Left lung (tissue), 10 donors: ENCODE measurements around the gene REEP6. TPM values are rescaled to one million over a fixed set of nuclear protein-coding genes. Genes with fewer than 3 reads are reported as not detected.

Source experiments
- ATAC-seq: fragments of 200-7000 bp; cut with Tn5 transposase; one replicate; pipeline ENCODE4 v1.9.1; 2020; ENCODE audit warnings: moderate library complexity
- DNase-seq, 4 donors: peaks; one replicate each; pipeline ENCODE4 v3.0.0-alpha.2; 2013 to 2020
- H3K27ac ChIP-seq, 2 donors: fragments of 200-600 bp; sonication (generic) in 1 of 2; one replicate each; pipeline versions ENCODE4 v1.5.0 to v1.8.0; 2020 to 2021
- H3K27me3 ChIP-seq, 2 donors: fragments of 200-600 bp; sonication (generic) in 1 of 2; one replicate each; pipeline versions ENCODE4 v1.5.0 to v1.8.0; 2020 to 2021
- H3K36me3 ChIP-seq, 2 donors: fragments of 200-600 bp; sonication (generic) in 1 of 2; one replicate each; pipeline versions ENCODE4 v1.5.0 to v1.8.0; 2020 to 2021
- H3K4me1 ChIP-seq, 2 donors: fragments of 200-600 bp; one replicate each; pipeline ENCODE4 v1.8.0; 2021
- H3K4me3 ChIP-seq, 2 donors: fragments of 200-600 bp; sonication (generic) in 1 of 2; one replicate each; pipeline versions ENCODE4 v1.5.0 to v1.8.0; 2020 to 2021; ENCODE audit warnings: mild to moderate bottlenecking in 1 of 2
- H3K9me3 ChIP-seq, 2 donors: fragments of 200-600 bp; sonication (generic) in 1 of 2; one replicate each; pipeline versions ENCODE4 v1.5.0 to v1.8.0; 2020 to 2021
- intact Hi-C, 2 donors: fragments of 100-400 bp; cut with DNase I; formaldehyde crosslinking; loops; one replicate each; pipeline versions ENCODE4 v1.11.2 to v1.14.2; 2022
- polyA plus RNA-seq, 6 donors: library from polyadenylated mRNA; unstranded; fragments of 120-200 nt; gene quantifications; one replicate each; pipeline ENCODE4 v1.2.1, GENCODE V29; 2013; ENCODE audit not compliant: insufficient read length in 6 of 6
- total RNA-seq, 2 donors: library from RNA; stranded (reverse); fragmentation: NEBNext Ultra II Directional; extraction: Animal tissue kit (Norgen Biotek cat#: 25700); gene quantifications; one replicate each; pipeline ENCODE4 v1.2.1, GENCODE V29; 2021
- TF ChIP-seq, protein P1 (sequence below), 2 donors: fragments of 200-600 bp; sonication (generic) in 1 of 2; IDR thresholded peaks; one replicate each; pipeline versions ENCODE4 v1.5.0 to v1.8.0; 2021; ENCODE audit warnings: antibody characterized with exemption in 2 of 2
- donor health status: DM: no; HTN: yes; CAD: no.
- donor health status: DM: no; HTN: no; CAD: no.

Gene REEP6
- total and polyA plus RNA-seq, 8 donors, result 1.6 to 5.9 (median 3.7) TPM

DNA sequence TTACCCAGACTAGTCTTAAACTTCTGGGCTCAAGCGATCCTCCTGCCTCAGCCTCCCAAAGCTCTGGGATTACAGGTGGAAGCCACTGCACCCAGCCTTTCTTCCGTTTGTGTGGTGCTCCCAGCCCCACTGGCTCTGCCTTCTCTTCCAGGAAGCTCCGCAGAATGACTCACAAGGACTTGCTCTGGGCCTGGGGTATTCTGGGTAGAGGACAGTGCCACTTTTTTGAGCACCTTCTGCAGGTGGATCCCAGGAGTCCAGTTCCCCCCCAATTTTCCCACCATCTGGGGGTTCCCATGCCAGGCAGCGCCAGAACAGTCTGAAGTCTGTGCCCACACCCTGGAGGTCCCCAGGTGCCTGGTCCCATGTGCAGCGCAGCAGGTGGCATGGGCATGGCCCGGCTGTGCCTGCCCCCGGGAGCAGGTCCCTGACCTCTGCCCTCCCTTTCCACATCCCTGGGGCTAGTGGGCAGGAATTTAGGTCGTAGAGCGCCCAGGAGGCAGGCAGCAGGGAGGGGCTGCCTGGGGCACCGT, 1.6 kb downstream of the REEP6 start:
- no peak overlapping the region for H3K4me3 ChIP-seq
- no peaks in the 10 kb centered on the region for H3K9me3 ChIP-seq
- TF ChIP-seq, protein P1, sequence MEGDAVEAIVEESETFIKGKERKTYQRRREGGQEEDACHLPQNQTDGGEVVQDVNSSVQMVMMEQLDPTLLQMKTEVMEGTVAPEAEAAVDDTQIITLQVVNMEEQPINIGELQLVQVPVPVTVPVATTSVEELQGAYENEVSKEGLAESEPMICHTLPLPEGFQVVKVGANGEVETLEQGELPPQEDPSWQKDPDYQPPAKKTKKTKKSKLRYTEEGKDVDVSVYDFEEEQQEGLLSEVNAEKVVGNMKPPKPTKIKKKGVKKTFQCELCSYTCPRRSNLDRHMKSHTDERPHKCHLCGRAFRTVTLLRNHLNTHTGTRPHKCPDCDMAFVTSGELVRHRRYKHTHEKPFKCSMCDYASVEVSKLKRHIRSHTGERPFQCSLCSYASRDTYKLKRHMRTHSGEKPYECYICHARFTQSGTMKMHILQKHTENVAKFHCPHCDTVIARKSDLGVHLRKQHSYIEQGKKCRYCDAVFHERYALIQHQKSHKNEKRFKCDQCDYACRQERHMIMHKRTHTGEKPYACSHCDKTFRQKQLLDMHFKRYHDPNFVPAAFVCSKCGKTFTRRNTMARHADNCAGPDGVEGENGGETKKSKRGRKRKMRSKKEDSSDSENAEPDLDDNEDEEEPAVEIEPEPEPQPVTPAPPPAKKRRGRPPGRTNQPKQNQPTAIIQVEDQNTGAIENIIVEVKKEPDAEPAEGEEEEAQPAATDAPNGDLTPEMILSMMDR (IDR thresholded peaks at IDR 0.05), result no peak
- H3K4me1 ChIP-seq, result peaks cover 5 to 18% of the 10 kb centered on the region in 2 donors
- H3K27ac ChIP-seq, result no peak overlapping the region
- ATAC-seq, result no peak
- H3K27me3 ChIP-seq, result peaks cover 0 to 62% of the 10 kb centered on the region in 2 donors
- no peak for DNase-seq
- H3K36me3 ChIP-seq, result no peaks in the 10 kb centered on the region
- intact Hi-C loops, result no loop called here

DNA sequence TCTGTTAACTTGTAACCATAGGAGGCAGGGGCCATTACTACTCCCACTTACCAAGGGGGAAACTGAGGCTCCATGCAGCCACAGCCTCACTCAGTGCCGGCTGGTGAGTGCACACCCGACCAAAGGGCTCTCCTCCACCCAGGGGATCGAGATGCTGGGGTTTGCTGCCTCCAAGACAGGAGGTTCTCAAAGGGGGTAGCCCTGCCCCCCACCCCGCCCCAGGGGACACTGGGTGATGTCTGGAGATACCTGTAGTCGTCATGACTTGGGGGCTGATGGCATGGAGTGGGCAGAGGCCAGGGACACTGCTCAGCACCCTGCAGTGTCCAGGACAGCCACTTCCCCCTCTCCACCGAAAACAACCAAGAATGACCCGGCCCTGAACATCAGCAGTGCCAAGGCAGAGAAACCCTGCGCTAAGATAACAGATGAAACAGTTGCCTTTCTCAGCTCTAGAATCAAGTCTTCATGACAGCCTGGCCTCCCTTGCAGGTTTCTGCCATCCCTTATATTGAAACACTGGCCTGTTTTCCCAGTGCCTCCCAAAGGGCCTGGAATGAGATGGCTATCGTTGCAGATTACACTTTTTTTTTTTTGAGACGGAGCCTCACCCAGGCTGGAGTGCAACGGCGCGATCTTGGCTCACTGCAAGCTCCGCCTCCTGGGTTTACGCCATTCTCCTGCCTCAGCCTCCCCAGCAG, 3.3 kb downstream of the REEP6 start:
- ATAC-seq, result no peak
- Histone ChIP-seq H3K4me1 (peaks cover 5 to 17% of the 10 kb centered on the region in 2 donors), H3K9me3 (no peaks in the 10 kb centered on the region), H3K27me3 (peaks cover 0 to 70% of the 10 kb centered on the region in 2 donors), H3K4me3 (no peak overlapping the region), H3K36me3 (no peaks in the 10 kb centered on the region), H3K27ac (no peak overlapping the region)
- no peak for DNase-seq
- TF ChIP-seq, protein P1 (IDR thresholded peaks at IDR 0.05), result no peak
- intact Hi-C loops, result no loop called here

DNA sequence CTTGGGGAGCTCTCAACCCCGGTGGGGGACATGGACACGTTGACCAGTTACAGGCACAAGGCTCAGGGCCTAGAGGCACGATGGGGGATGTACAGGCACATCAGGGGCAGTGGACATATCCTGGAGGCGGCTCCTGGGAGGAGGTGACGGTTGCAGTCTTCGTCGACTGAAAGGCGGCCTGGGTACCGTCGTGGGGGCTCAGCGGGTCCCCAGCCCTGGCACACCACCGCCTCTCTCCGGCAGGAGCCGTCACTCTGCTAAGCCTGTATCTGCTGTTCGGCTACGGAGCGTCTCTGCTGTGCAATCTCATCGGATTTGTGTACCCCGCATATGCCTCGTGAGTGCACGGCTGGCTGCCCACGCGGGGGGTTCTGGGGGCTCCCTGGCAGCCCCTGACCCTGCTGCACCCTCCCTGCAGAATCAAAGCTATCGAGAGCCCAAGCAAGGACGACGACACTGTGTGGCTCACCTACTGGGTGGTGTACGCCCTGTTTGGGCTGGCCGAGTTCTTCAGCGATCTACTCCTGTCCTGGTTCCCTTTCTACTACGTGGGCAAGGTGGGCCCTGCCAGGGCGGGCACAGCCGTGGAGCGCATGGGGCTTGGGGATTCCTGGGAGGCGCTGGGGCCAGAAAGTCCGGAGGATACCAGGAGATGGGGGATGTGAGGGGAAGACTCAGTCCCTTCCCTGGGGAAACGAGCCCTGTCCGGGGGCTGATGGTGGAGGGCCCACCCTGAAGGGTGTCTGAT, 4.2 kb downstream of the REEP6 start:
- no peak for ATAC-seq
- H3K27ac ChIP-seq, result no peak overlapping the region

DNA sequence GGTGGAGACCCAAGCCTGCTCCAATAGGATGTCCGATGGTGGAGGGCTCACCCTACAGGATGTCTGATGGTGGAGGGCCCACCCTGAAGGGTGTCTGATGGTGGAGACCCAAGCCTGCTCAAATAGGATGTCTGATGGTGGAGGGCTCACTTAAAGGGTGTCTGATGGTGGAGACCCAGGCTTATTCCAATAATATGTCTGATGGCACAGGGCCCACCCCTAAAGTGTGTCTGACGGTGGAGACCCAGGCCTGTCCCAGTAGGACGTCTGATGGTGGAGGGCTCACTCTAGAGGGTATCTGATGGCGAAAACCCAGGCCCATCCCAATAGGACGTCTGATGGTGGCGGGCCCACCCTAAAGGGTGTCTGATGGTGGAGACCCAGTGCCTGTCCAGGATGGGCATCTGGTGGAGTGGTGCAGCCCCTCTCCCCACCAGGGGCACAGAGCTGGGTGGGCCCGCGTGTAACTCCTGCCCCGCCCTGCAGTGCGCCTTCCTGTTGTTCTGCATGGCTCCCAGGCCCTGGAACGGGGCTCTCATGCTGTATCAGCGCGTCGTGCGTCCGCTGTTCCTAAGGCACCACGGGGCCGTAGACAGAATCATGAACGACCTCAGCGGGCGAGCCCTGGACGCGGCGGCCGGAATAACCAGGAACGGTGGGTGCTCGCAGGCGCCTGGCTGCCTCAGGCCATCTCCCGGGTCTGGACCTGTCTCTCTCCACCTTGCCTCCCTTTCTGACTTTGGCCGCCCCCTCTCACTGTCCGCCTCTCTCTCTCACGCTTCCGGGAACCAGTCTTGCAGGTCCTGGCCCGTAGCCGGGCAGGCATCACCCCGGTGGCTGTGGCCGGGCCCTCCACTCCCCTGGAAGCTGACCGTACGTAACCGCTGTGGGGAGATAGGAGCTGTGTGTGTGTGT, 5.1 kb downstream of the REEP6 start:
- H3K27ac ChIP-seq, result no peak overlapping the region
- intact Hi-C loops, result no loop called here
- no peaks in the 10 kb centered on the region for H3K9me3 ChIP-seq
- ATAC-seq, result peak; percentile 49
- no peaks in the 10 kb centered on the region for H3K36me3 ChIP-seq
- no peak overlapping the region for H3K4me3 ChIP-seq
- TF ChIP-seq, protein P1 (IDR thresholded peaks at IDR 0.05), result no peak
- peak in 2 of 4 donors; percentile 18 to 78 for DNase-seq
- peaks cover 0 to 5% of the 10 kb centered on the region in 2 donors for H3K4me1 ChIP-seq
- H3K27me3 ChIP-seq, result peaks cover 0 to 64% of the 10 kb centered on the region in 2 donors

More for the DNA sequence above, 4.2 kb downstream of the REEP6 start:
- DNase-seq, result no peak
- Histone ChIP-seq H3K36me3 (no peaks in the 10 kb centered on the region), H3K9me3 (no peaks in the 10 kb centered on the region), H3K27me3 (peaks cover 0 to 64% of the 10 kb centered on the region in 2 donors), H3K4me3 (no peak overlapping the region), H3K4me1 (peaks cover 0 to 7% of the 10 kb centered on the region in 2 donors)
- TF ChIP-seq, protein P1 (IDR thresholded peaks at IDR 0.05), result no peak
- intact Hi-C loops, result no loop called here
